C4-2B (cell line): Measurements from ENCODE around the gene UTS2.

Experiments
- ZFX ChIP-seq: fragments of 450-650 bp; IDR thresholded peaks from 2 replicates; pipeline ENCODE4 v1.6.1; 2017
- TF ChIP-seq, protein P1 (sequence below): fragments of 450-650 bp; conservative IDR thresholded peaks from 2 replicates; pipeline ENCODE4 v1.5.1; 2017; ENCODE audit warnings: mild to moderate bottlenecking

DNA sequence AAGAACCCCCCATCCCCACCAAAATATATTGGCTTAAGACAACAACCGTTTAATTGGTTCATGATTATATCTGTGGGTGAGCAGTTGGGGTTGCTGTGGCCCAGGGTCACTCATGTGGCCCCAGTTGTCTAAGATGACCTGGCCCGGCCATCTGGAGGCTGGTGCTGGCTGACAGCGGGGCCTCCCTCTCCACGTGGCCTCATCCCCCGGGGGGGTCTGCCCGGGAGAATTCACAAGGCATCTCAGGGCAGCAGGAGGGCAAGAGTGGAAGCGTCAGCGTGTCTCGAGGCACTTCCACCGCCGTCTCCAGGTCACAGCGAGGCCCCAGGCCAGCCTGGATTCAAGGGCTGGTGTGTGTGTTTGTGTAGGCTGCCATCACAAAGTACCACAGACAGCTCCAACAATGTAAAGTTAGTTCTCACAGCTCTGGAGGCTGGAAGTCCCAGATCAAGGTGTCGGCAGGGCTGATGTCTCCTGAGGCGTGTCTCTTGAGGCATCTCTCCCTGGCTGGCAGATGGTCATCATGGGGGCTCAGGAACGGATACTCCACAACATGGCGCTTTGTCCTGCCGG is 11.0 kb upstream of the UTS2 start:
- TF ChIP-seq, protein P1, sequence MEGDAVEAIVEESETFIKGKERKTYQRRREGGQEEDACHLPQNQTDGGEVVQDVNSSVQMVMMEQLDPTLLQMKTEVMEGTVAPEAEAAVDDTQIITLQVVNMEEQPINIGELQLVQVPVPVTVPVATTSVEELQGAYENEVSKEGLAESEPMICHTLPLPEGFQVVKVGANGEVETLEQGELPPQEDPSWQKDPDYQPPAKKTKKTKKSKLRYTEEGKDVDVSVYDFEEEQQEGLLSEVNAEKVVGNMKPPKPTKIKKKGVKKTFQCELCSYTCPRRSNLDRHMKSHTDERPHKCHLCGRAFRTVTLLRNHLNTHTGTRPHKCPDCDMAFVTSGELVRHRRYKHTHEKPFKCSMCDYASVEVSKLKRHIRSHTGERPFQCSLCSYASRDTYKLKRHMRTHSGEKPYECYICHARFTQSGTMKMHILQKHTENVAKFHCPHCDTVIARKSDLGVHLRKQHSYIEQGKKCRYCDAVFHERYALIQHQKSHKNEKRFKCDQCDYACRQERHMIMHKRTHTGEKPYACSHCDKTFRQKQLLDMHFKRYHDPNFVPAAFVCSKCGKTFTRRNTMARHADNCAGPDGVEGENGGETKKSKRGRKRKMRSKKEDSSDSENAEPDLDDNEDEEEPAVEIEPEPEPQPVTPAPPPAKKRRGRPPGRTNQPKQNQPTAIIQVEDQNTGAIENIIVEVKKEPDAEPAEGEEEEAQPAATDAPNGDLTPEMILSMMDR = no peak
- no peak for TF ChIP-seq ZFX
